Liver (tissue), 9 donors: ENCODE data around the gene PRKAA1. TPM values are rescaled to one million over a fixed set of nuclear protein-coding genes. Genes with fewer than 3 reads are reported as not detected.

ENCODE experiments used
- DNase-seq: peaks from one replicate; pipeline ENCODE4 v3.0.0-alpha.2; 2017; ENCODE audit warnings: low spot score
- H3K27ac ChIP-seq, 2 donors: one replicate each; pipeline ENCODE4 v1.7.0; 2013; ENCODE audit warnings: inconsistent platforms in 2 of 2, low read length in 2 of 2, control low read depth in 1 of 2, low read depth in 1 of 2, mild to moderate bottlenecking in 1 of 2
- H3K27me3 ChIP-seq, 4 donors: one replicate each; pipeline versions ENCODE4 v1.6.1 to v1.7.0; 2013; ENCODE audit warnings: low read length in 3 of 4, inconsistent platforms in 1 of 4, mild to moderate bottlenecking in 1 of 4, moderate library complexity in 1 of 4; ENCODE audit not compliant: control insufficient read depth in 4 of 4, insufficient read depth in 4 of 4
- H3K36me3 ChIP-seq, 4 donors: one replicate each; pipeline versions ENCODE4 v1.6.1 to v1.7.0; 2013; ENCODE audit warnings: low read length in 3 of 4, mild to moderate bottlenecking in 3 of 4, low read depth in 1 of 4, moderate library complexity in 1 of 4; ENCODE audit not compliant: control insufficient read depth in 4 of 4, insufficient read depth in 3 of 4
- H3K4me1 ChIP-seq, 4 donors: one replicate each; pipeline versions ENCODE4 v1.6.1 to v1.7.0; 2013; ENCODE audit warnings: low read length in 3 of 4, mild to moderate bottlenecking in 3 of 4, moderate library complexity in 1 of 4; ENCODE audit not compliant: control insufficient read depth in 4 of 4, insufficient read depth in 4 of 4
- H3K4me3 ChIP-seq, 3 donors: one replicate each; pipeline versions ENCODE4 v1.6.1 to v1.7.0; 2013; ENCODE audit warnings: low read length in 3 of 3, control low read depth in 1 of 3, low read depth in 1 of 3, mild to moderate bottlenecking in 1 of 3
- H3K9ac ChIP-seq, 2 donors: one replicate each; pipeline ENCODE4 v1.7.0; 2013; ENCODE audit warnings: low read length in 2 of 2, mild to moderate bottlenecking in 2 of 2, moderate library complexity in 2 of 2, control low read depth in 1 of 2, low read depth in 1 of 2
- H3K9me3 ChIP-seq, 4 donors: one replicate each; pipeline versions ENCODE4 v1.6.1 to v1.7.0; 2013; ENCODE audit warnings: low read length in 3 of 4; ENCODE audit not compliant: control insufficient read depth in 4 of 4
- EGR1 ChIP-seq, 2 donors: IDR thresholded peaks; 2 replicates each; pipeline ENCODE4 v1.6.1; 2016 to 2018; ENCODE audit warnings: antibody characterized with exemption in 2 of 2, low read depth in 2 of 2
- FOXA1 ChIP-seq: IDR thresholded peaks from 2 replicates; pipeline ENCODE4 v1.6.1; 2016; ENCODE audit warnings: antibody characterized with exemption
- FOXA2 ChIP-seq: IDR thresholded peaks from 2 replicates; pipeline ENCODE4 v1.6.1; 2016; ENCODE audit warnings: antibody characterized with exemption
- GABPA ChIP-seq, 2 donors: IDR thresholded peaks in 1 of 2; conservative IDR thresholded peaks in 1 of 2; 2 replicates each; pipeline ENCODE4 v1.6.1; 2016; ENCODE audit warnings: antibody characterized with exemption in 2 of 2, mild to moderate bottlenecking in 1 of 2, moderate library complexity in 1 of 2
- HNF4G ChIP-seq: IDR thresholded peaks from 2 replicates; pipeline ENCODE4 v1.6.1; 2016; ENCODE audit warnings: antibody characterized with exemption
- JUND ChIP-seq, 2 donors: IDR thresholded peaks; 2 replicates each; pipeline ENCODE4 v1.6.1; 2016; ENCODE audit warnings: antibody characterized with exemption in 2 of 2
- NR2F2 ChIP-seq: IDR thresholded peaks from 2 replicates; pipeline ENCODE4 v1.6.1; 2016; ENCODE audit warnings: antibody characterized with exemption
- RAD21 ChIP-seq, 2 donors: IDR thresholded peaks; 2 replicates each; pipeline ENCODE4 v1.6.1; 2016; ENCODE audit warnings: antibody characterized with exemption in 2 of 2, mild to moderate bottlenecking in 2 of 2
- RXRA ChIP-seq, 2 donors: IDR thresholded peaks; 2 replicates each; pipeline ENCODE4 v1.6.1; 2017 to 2018; ENCODE audit warnings: antibody characterized with exemption in 2 of 2, mild to moderate bottlenecking in 1 of 2
- SP1 ChIP-seq: IDR thresholded peaks from 2 replicates; pipeline ENCODE4 v1.6.1; 2018; ENCODE audit warnings: antibody characterized with exemption, mild to moderate bottlenecking
- TAF1 ChIP-seq: conservative IDR thresholded peaks from 2 replicates; pipeline ENCODE4 v1.6.1; 2016; ENCODE audit warnings: antibody characterized with exemption, mild to moderate bottlenecking
- YY1 ChIP-seq: IDR thresholded peaks from 2 replicates; pipeline ENCODE4 v1.6.1; 2016; ENCODE audit warnings: antibody characterized with exemption, mild to moderate bottlenecking
- WGBS: extraction: QIAGEN DNeasy Blood & Tissue Kit; methylation state at CpG from one replicate; pipeline ENCODE4 v1.1.7; 2013; 5-methylcytosine and 5-hydroxymethylcytosine counted together
- polyA plus RNA-seq, 2 donors: library from polyadenylated mRNA; stranded (reverse) in 1 of 2; unstranded in 1 of 2; fragments of 200-250 nt in 1 of 2; fragments of >200 nt in 1 of 2; fragmentation: Nextera tagmentation in 1 of 2; extraction: Ambion mirVana in 1 of 2; gene quantifications; one replicate each; pipeline versions ENCODE4 v1.2.1 to v1.2.3, GENCODE V29; 2013 to 2015
- total RNA-seq, 2 donors: library from RNA; depleted of rRNA; stranded (reverse); fragments of >200 nt; gene quantifications; one replicate each; pipeline ENCODE4 v1.2.3, GENCODE V29; 2014
- TF ChIP-seq, protein P1 (sequence below): IDR thresholded peaks from 2 replicates; pipeline ENCODE4 v1.6.1; 2016; ENCODE audit warnings: antibody characterized with exemption
- TF ChIP-seq, protein P2 (sequence below): IDR thresholded peaks from 2 replicates; pipeline ENCODE4 v1.6.1; 2016; ENCODE audit warnings: antibody characterized with exemption, mild to moderate bottlenecking
- TF ChIP-seq, protein P3 (sequence below): IDR thresholded peaks from 2 replicates; pipeline ENCODE4 v1.6.1; 2016; ENCODE audit warnings: antibody characterized with exemption
- TF ChIP-seq, protein P4 (sequence below): fragments of 150-350 bp; IDR thresholded peaks from 2 replicates; pipeline ENCODE4 v1.5.1; 2017; ENCODE audit warnings: improper control_type of control experiment, low read depth, low read length; ENCODE audit not compliant: missing input control
- donor health status: healthy.
- donor health status: healthy.
- donor health status: healthy.
- donor health status: healthy.
- donor health status: healthy.

PRKAA1 gene
- total and polyA plus RNA-seq, 4 donors, result 23.7 to 105 (median 42.4) TPM

DNA sequence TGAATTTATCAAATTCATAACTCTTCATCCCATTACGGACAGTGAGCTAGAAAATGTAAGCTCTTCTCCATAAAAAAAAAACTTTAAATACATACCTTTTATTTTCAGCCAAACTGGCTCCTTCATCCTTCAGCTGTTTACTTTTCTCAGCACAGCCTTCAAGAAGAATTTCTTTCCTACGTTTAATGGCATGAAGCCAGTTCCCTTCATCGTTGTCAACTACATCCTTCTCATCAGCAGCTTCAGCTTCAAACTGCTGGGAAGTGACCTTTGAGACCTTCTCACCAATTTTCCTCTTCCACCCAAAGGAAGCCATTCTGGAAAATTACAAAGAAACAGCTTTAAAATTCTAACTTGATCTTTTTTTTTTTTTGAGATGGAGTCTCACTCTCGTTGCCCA, 51.5 kb downstream of the PRKAA1 start:
- Histone ChIP-seq H3K27me3 (no peaks in the 10 kb centered on the region), H3K4me1 (no peaks in the 10 kb centered on the region), H3K27ac (no peak overlapping the region), H3K9ac (no peak overlapping the region), H3K36me3 (peaks cover 0 to 2% (median 0%) of the 10 kb centered on the region in 4 donors), H3K9me3 (no peaks in the 10 kb centered on the region), H3K4me3 (no peak overlapping the region)
- TF ChIP-seq YY1 (no peak), GABPA (IDR thresholded peaks at IDR 0.05 in 1 of 2, conservative IDR thresholded peaks at IDR 0.05 in 1 of 2) (no peak), HNF4G (no peak), TAF1 (no peak)
- TF ChIP-seq, protein P1, sequence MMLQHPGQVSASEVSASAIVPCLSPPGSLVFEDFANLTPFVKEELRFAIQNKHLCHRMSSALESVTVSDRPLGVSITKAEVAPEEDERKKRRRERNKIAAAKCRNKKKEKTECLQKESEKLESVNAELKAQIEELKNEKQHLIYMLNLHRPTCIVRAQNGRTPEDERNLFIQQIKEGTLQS, result no peak
- TF ChIP-seq, protein P2, sequence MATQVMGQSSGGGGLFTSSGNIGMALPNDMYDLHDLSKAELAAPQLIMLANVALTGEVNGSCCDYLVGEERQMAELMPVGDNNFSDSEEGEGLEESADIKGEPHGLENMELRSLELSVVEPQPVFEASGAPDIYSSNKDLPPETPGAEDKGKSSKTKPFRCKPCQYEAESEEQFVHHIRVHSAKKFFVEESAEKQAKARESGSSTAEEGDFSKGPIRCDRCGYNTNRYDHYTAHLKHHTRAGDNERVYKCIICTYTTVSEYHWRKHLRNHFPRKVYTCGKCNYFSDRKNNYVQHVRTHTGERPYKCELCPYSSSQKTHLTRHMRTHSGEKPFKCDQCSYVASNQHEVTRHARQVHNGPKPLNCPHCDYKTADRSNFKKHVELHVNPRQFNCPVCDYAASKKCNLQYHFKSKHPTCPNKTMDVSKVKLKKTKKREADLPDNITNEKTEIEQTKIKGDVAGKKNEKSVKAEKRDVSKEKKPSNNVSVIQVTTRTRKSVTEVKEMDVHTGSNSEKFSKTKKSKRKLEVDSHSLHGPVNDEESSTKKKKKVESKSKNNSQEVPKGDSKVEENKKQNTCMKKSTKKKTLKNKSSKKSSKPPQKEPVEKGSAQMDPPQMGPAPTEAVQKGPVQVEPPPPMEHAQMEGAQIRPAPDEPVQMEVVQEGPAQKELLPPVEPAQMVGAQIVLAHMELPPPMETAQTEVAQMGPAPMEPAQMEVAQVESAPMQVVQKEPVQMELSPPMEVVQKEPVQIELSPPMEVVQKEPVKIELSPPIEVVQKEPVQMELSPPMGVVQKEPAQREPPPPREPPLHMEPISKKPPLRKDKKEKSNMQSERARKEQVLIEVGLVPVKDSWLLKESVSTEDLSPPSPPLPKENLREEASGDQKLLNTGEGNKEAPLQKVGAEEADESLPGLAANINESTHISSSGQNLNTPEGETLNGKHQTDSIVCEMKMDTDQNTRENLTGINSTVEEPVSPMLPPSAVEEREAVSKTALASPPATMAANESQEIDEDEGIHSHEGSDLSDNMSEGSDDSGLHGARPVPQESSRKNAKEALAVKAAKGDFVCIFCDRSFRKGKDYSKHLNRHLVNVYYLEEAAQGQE, result no peak
- TF ChIP-seq, protein P3, sequence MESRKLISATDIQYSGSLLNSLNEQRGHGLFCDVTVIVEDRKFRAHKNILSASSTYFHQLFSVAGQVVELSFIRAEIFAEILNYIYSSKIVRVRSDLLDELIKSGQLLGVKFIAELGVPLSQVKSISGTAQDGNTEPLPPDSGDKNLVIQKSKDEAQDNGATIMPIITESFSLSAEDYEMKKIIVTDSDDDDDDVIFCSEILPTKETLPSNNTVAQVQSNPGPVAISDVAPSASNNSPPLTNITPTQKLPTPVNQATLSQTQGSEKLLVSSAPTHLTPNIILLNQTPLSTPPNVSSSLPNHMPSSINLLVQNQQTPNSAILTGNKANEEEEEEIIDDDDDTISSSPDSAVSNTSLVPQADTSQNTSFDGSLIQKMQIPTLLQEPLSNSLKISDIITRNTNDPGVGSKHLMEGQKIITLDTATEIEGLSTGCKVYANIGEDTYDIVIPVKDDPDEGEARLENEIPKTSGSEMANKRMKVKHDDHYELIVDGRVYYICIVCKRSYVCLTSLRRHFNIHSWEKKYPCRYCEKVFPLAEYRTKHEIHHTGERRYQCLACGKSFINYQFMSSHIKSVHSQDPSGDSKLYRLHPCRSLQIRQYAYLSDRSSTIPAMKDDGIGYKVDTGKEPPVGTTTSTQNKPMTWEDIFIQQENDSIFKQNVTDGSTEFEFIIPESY, result no peak
- DNase-seq, result no peak
- WGBS, result 55% methylated on average over 4 of the region's 4 CpGs

DNA sequence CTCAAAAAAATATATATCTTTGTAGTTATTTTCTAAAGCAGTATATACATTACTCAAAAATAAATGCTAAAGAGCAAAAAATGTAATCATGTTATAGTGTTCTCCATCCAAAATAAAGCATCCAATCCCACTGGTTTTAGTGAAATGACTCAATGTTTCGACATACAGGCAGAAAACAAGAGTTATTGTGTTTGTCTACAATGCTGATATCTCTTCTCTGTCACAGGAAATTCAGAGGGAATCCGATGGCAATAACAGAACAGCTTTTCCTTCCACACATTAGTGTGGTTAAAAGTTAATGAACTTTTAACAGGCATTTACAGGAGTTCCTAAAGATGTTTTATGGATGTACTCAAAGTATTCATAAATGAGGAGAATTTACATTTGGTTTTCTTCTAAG, 54.4 kb downstream of the PRKAA1 start:
- no peak overlapping the region for H3K27ac ChIP-seq
- H3K4me1 ChIP-seq, result no peaks in the 10 kb centered on the region
- H3K27me3 ChIP-seq, result no peaks in the 10 kb centered on the region

More for the DNA sequence above, 54.4 kb downstream of the PRKAA1 start:
- WGBS, result 88% methylated on average over 2 of the region's 2 CpGs
- Histone ChIP-seq H3K9ac (no peak overlapping the region), H3K36me3 (peaks cover 0 to 16% (median 13%) of the 10 kb centered on the region in 4 donors), H3K4me3 (no peak overlapping the region), H3K9me3 (peaks cover 0 to 4% (median 0%) of the 10 kb centered on the region in 4 donors)
- DNase-seq, result no peak
- no peak for TF ChIP-seq NR2F2
- TF ChIP-seq FOXA1, result no peak
- TF ChIP-seq, protein P2, result no peak
- TF ChIP-seq, protein P4, sequence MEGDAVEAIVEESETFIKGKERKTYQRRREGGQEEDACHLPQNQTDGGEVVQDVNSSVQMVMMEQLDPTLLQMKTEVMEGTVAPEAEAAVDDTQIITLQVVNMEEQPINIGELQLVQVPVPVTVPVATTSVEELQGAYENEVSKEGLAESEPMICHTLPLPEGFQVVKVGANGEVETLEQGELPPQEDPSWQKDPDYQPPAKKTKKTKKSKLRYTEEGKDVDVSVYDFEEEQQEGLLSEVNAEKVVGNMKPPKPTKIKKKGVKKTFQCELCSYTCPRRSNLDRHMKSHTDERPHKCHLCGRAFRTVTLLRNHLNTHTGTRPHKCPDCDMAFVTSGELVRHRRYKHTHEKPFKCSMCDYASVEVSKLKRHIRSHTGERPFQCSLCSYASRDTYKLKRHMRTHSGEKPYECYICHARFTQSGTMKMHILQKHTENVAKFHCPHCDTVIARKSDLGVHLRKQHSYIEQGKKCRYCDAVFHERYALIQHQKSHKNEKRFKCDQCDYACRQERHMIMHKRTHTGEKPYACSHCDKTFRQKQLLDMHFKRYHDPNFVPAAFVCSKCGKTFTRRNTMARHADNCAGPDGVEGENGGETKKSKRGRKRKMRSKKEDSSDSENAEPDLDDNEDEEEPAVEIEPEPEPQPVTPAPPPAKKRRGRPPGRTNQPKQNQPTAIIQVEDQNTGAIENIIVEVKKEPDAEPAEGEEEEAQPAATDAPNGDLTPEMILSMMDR, result no peak
- TF ChIP-seq HNF4G, result no peak
- TF ChIP-seq RAD21 (IDR thresholded peaks at IDR 0.05), result no peak
- no peak for TF ChIP-seq FOXA2
- no peak for TF ChIP-seq YY1
- TF ChIP-seq GABPA (IDR thresholded peaks at IDR 0.05 in 1 of 2, conservative IDR thresholded peaks at IDR 0.05 in 1 of 2), result no peak
- TF ChIP-seq TAF1, result no peak
- TF ChIP-seq JUND (IDR thresholded peaks at IDR 0.05), result no peak
- no peak for TF ChIP-seq RXRA (IDR thresholded peaks at IDR 0.05)
- TF ChIP-seq, protein P3, result no peak
- no peak for TF ChIP-seq SP1
- TF ChIP-seq EGR1 (IDR thresholded peaks at IDR 0.05; ENCODE audit: low read depth in 2 of 2), result no peak
